SK-N-SH (cell line): ENCODE measurements around the gene IST1.

ENCODE experiments used
- CTCF ChIP-seq: fragments of 200-600 bp; sonication (generic); IDR thresholded peaks from 2 replicates; pipeline ENCODE4 v1.6.1; 2017; ENCODE audit warnings: antibody characterized with exemption, mild to moderate bottlenecking, moderate library complexity
- EZH2phosphoT487 ChIP-seq: fragments of 200-600 bp; sonication (generic); IDR thresholded peaks from 2 replicates; pipeline ENCODE4 v1.6.1; 2017; ENCODE audit warnings: low read depth, mixed run types, mild to moderate bottlenecking, antibody characterized with exemption, moderate library complexity, borderline replicate concordance
- FOXM1 ChIP-seq: IDR thresholded peaks from 2 replicates; pipeline ENCODE4 v1.4.0; 2012; ENCODE audit warnings: low read depth, mild to moderate bottlenecking
- MAX ChIP-seq: IDR thresholded peaks from 2 replicates; pipeline ENCODE4 v1.4.0; 2012; ENCODE audit warnings: low read depth
- MXI1 ChIP-seq: IDR thresholded peaks from 2 replicates; pipeline ENCODE4 v1.6.1; 2012; ENCODE audit warnings: mild to moderate bottlenecking, low read depth, low read length, improper control_type of control experiment
- POLR2AphosphoS5 ChIP-seq: IDR thresholded peaks from 2 replicates; pipeline ENCODE4 v1.6.1; 2012; ENCODE audit warnings: low read depth, low read length
- RCOR1 ChIP-seq: fragments of 150-350 bp; IDR thresholded peaks from 2 replicates; pipeline ENCODE4 v1.6.1; 2017; ENCODE audit warnings: antibody characterized with exemption, low read length
- SIN3A ChIP-seq: IDR thresholded peaks from 2 replicates; pipeline ENCODE4 v1.6.1; 2012; ENCODE audit warnings: low read depth, mild to moderate bottlenecking, low read length, moderate library complexity, borderline replicate concordance
- SMC3 ChIP-seq: IDR thresholded peaks from 2 replicates; pipeline ENCODE4 v1.6.1; 2012; ENCODE audit warnings: low read depth, low read length, improper control_type of control experiment
- USF2 ChIP-seq: fragments of 150-350 bp; IDR thresholded peaks from 2 replicates; pipeline ENCODE4 v1.6.1; 2017; ENCODE audit warnings: antibody characterized with exemption, low read length, low read depth, borderline replicate concordance
- YY1 ChIP-seq: IDR thresholded peaks from 2 replicates; pipeline ENCODE4 v1.4.0; 2012; ENCODE audit warnings: low read depth, mild to moderate bottlenecking
- ZBTB33 ChIP-seq: IDR thresholded peaks from 2 replicates; pipeline ENCODE4 v1.4.0; 2012; ENCODE audit warnings: low read depth, borderline replicate concordance
- TF ChIP-seq, protein P1 (sequence below): IDR thresholded peaks from 2 replicates; pipeline ENCODE4 v1.6.1; 2012; ENCODE audit warnings: mild to moderate bottlenecking, low read depth, low read length, moderate library complexity

GRCh38 chr16:71924710-71925109 lies 29.4 kb downstream of the IST1 start:
- TF ChIP-seq EZH2phosphoT487 (no peak), POLR2AphosphoS5 (no peak), CTCF (no peak), MXI1 (no peak), YY1 (no peak), SMC3 (no peak), FOXM1 (no peak), USF2 (no peak), RCOR1 (no peak), SIN3A (no peak), MAX (no peak), ZBTB33 (no peak)
- TF ChIP-seq, protein P1, sequence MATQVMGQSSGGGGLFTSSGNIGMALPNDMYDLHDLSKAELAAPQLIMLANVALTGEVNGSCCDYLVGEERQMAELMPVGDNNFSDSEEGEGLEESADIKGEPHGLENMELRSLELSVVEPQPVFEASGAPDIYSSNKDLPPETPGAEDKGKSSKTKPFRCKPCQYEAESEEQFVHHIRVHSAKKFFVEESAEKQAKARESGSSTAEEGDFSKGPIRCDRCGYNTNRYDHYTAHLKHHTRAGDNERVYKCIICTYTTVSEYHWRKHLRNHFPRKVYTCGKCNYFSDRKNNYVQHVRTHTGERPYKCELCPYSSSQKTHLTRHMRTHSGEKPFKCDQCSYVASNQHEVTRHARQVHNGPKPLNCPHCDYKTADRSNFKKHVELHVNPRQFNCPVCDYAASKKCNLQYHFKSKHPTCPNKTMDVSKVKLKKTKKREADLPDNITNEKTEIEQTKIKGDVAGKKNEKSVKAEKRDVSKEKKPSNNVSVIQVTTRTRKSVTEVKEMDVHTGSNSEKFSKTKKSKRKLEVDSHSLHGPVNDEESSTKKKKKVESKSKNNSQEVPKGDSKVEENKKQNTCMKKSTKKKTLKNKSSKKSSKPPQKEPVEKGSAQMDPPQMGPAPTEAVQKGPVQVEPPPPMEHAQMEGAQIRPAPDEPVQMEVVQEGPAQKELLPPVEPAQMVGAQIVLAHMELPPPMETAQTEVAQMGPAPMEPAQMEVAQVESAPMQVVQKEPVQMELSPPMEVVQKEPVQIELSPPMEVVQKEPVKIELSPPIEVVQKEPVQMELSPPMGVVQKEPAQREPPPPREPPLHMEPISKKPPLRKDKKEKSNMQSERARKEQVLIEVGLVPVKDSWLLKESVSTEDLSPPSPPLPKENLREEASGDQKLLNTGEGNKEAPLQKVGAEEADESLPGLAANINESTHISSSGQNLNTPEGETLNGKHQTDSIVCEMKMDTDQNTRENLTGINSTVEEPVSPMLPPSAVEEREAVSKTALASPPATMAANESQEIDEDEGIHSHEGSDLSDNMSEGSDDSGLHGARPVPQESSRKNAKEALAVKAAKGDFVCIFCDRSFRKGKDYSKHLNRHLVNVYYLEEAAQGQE = no peak
